Measurements from ENCODE around the gene USP53.

The USP53 gene

GRCh38 chr4:119238068-119238722 is 25.7 kb downstream of the USP53 start:
- TF ChIP-seq ZFP30 (CRISPR knock-in tag; IDR thresholded peaks at IDR 0.05) (no peak), ZNF8 (CRISPR knock-in tag; IDR thresholded peaks at IDR 0.05) (no peak), TOX (CRISPR knock-in tag; IDR thresholded peaks at IDR 0.05; ENCODE audit: borderline replicate concordance) (no peak), PATZ1 (CRISPR knock-in tag; IDR thresholded peaks at IDR 0.05; ENCODE audit: borderline replicate concordance) (no peak), TSHZ2 (CRISPR knock-in tag; IDR thresholded peaks at IDR 0.05) (no peak), CREB5 (CRISPR knock-in tag; IDR thresholded peaks at IDR 0.05; ENCODE audit: low read depth) (no peak), ZNF70 (CRISPR knock-in tag; IDR thresholded peaks at IDR 0.05) (no peak), GLIS3 (CRISPR knock-in tag; IDR thresholded peaks at IDR 0.05) (no peak), SNAI2 (CRISPR knock-in tag; IDR thresholded peaks at IDR 0.05) (no peak), ISL1 (CRISPR knock-in tag; IDR thresholded peaks at IDR 0.05) (no peak), RARB (CRISPR knock-in tag; IDR thresholded peaks at IDR 0.05) (no peak), OSR1 (CRISPR knock-in tag; IDR thresholded peaks at IDR 0.05) (no peak), ZFP3 (CRISPR knock-in tag; IDR thresholded peaks at IDR 0.05) (no peak), CSDC2 (CRISPR knock-in tag; IDR thresholded peaks at IDR 0.05) (no peak), CSRNP3 (CRISPR knock-in tag; IDR thresholded peaks at IDR 0.05) (no peak), ZNF565 (CRISPR knock-in tag; conservative IDR thresholded peaks at IDR 0.05; ENCODE audit: low read depth) (no peak), ESRRG (CRISPR knock-in tag; IDR thresholded peaks at IDR 0.05) (no peak)
- no peak for ATAC-seq

- no peak for ATAC-seq
- TF ChIP-seq CSRNP3 (CRISPR knock-in tag; IDR thresholded peaks at IDR 0.05) (no peak), ZFP30 (CRISPR knock-in tag; IDR thresholded peaks at IDR 0.05) (no peak), ZFP3 (CRISPR knock-in tag; IDR thresholded peaks at IDR 0.05) (no peak), ZNF70 (CRISPR knock-in tag; IDR thresholded peaks at IDR 0.05) (no peak), CSDC2 (CRISPR knock-in tag; IDR thresholded peaks at IDR 0.05) (no peak), RARB (CRISPR knock-in tag; IDR thresholded peaks at IDR 0.05) (no peak), SNAI2 (CRISPR knock-in tag; IDR thresholded peaks at IDR 0.05) (no peak), PPARA (CRISPR knock-in tag; IDR thresholded peaks at IDR 0.05; ENCODE audit: borderline replicate concordance) (no peak), ARNTL (CRISPR knock-in tag; IDR thresholded peaks at IDR 0.05; ENCODE audit: borderline replicate concordance, low read depth) (no peak), PATZ1 (CRISPR knock-in tag; IDR thresholded peaks at IDR 0.05; ENCODE audit: borderline replicate concordance) (no peak), TSHZ2 (CRISPR knock-in tag; IDR thresholded peaks at IDR 0.05) (no peak), BACH2 (CRISPR knock-in tag; IDR thresholded peaks at IDR 0.05; ENCODE audit: borderline replicate concordance) (no peak), ZC3H10 (CRISPR knock-in tag; IDR thresholded peaks at IDR 0.05) (no peak), POU6F1 (CRISPR knock-in tag; IDR thresholded peaks at IDR 0.05; ENCODE audit: borderline replicate concordance, low read depth) (no peak), GLIS3 (CRISPR knock-in tag; IDR thresholded peaks at IDR 0.05) (no peak), ZNF8 (CRISPR knock-in tag; IDR thresholded peaks at IDR 0.05) (no peak), ISL1 (CRISPR knock-in tag; IDR thresholded peaks at IDR 0.05) (no peak), ESRRG (CRISPR knock-in tag; IDR thresholded peaks at IDR 0.05) (no peak)
Measured at GRCh38 chr4:119240128-119240527, 27.6 kb downstream of the USP53 start.
